Effector memory CD8-positive, alpha-beta T cell (primary cell): ENCODE data around the gene LCA5.

Source experiments
- ATAC-seq: fragments of 150-1000 bp; cut with Tn5 transposase; replicated peaks from 2 replicates; pipeline ENCODE4 v1.10.0; 2021; ENCODE audit warnings: mild to moderate bottlenecking, moderate library complexity
- DNase-seq, 3 experiments: peaks; one replicate each; pipeline ENCODE4 v3.0.0; 2021
- H3K27ac Mint-ChIP-seq, 2 donors: one replicate each; pipeline ENCODE4 v1.8.0; 2022; ENCODE audit warnings: mild to moderate bottlenecking in 2 of 2, mixed read lengths in 2 of 2, moderate library complexity in 2 of 2
- H3K27me3 Mint-ChIP-seq, 2 donors: one replicate each; pipeline ENCODE4 v1.8.0; 2022; ENCODE audit warnings: mixed read lengths in 2 of 2
- H3K36me3 Mint-ChIP-seq: one replicate; pipeline ENCODE4 v1.8.0; 2022; ENCODE audit warnings: mild to moderate bottlenecking, moderate library complexity, mixed read lengths; ENCODE audit not compliant: insufficient read depth
- H3K4me1 Mint-ChIP-seq, 2 donors: one replicate each; pipeline ENCODE4 v1.8.0; 2022; ENCODE audit warnings: low read depth in 2 of 2, mixed read lengths in 2 of 2
- H3K4me3 Mint-ChIP-seq, 2 donors: one replicate each; pipeline ENCODE4 v1.8.0; 2022; ENCODE audit warnings: mild to moderate bottlenecking in 2 of 2, mixed read lengths in 2 of 2, moderate library complexity in 2 of 2
- H3K9me3 Mint-ChIP-seq, 2 donors: one replicate each; pipeline ENCODE4 v1.8.0; 2022; ENCODE audit warnings: mixed read lengths in 2 of 2

LCA5 gene

GRCh38 chr6:79522609-79523008, 14.6 kb downstream of the LCA5 start:
- Mint-ChIP-seq H3K4me3 (no peak overlapping the region), H3K36me3 (no peaks in the 10 kb centered on the region), H3K4me1 (peaks cover 0 to 3% of the 10 kb centered on the region in 2 donors), H3K27me3 (peaks cover 0 to 11% of the 10 kb centered on the region in 2 donors), H3K9me3 (peaks cover 0 to 6% of the 10 kb centered on the region in 2 donors), H3K27ac (no peak overlapping the region)
- no peak for DNase-seq
- no peak for ATAC-seq

GRCh38 chr6:79520534-79520933, 16.7 kb downstream of the LCA5 start:
- no peak overlapping the region for H3K27ac Mint-ChIP-seq
- peaks cover 0 to 3% of the 10 kb centered on the region in 2 donors for H3K4me1 Mint-ChIP-seq
- ATAC-seq = no peak
- H3K9me3 Mint-ChIP-seq = peaks cover 0 to 3% of the 10 kb centered on the region in 2 donors
- no peaks in the 10 kb centered on the region for H3K36me3 Mint-ChIP-seq
- H3K4me3 Mint-ChIP-seq = no peak overlapping the region
- no peak for DNase-seq
- H3K27me3 Mint-ChIP-seq = peaks cover 0 to 4% of the 10 kb centered on the region in 2 donors

- DNase-seq = no peak
- H3K36me3 Mint-ChIP-seq = no peaks in the 10 kb centered on the region
- no peak for ATAC-seq
- no peaks in the 10 kb centered on the region for H3K27me3 Mint-ChIP-seq
- H3K4me1 Mint-ChIP-seq = peaks cover 0 to 3% of the 10 kb centered on the region in 2 donors
- H3K9me3 Mint-ChIP-seq = no peaks in the 10 kb centered on the region
- H3K4me3 Mint-ChIP-seq = no peak overlapping the region
- H3K27ac Mint-ChIP-seq = no peak overlapping the region
Measured at GRCh38 chr6:79518842-79519241, 18.4 kb downstream of the LCA5 start.

- Mint-ChIP-seq H3K4me1 (no peaks in the 10 kb centered on the region), H3K27ac (no peak overlapping the region), H3K4me3 (no peak overlapping the region), H3K9me3 (no peaks in the 10 kb centered on the region), H3K27me3 (no peaks in the 10 kb centered on the region), H3K36me3 (no peaks in the 10 kb centered on the region)
- DNase-seq = no peak
- no peak for ATAC-seq
Measured at GRCh38 chr6:79515436-79515835, 21.8 kb downstream of the LCA5 start.

GRCh38 chr6:79513111-79513510, 24.1 kb downstream of the LCA5 start:
- Mint-ChIP-seq H3K4me3 (no peak overlapping the region), H3K27ac (no peak overlapping the region), H3K36me3 (no peaks in the 10 kb centered on the region), H3K4me1 (no peaks in the 10 kb centered on the region), H3K9me3 (no peaks in the 10 kb centered on the region), H3K27me3 (no peaks in the 10 kb centered on the region)
- DNase-seq (no peak), ATAC-seq (no peak)

- Mint-ChIP-seq H3K4me1 (no peaks in the 10 kb centered on the region), H3K4me3 (no peak overlapping the region), H3K27me3 (no peaks in the 10 kb centered on the region), H3K27ac (no peak overlapping the region), H3K9me3 (no peaks in the 10 kb centered on the region), H3K36me3 (no peaks in the 10 kb centered on the region)
- no peak for DNase-seq
- no peak for ATAC-seq
Measured at GRCh38 chr6:79512014-79512413, 25.2 kb downstream of the LCA5 start.

GRCh38 chr6:79510707-79511106, 26.5 kb downstream of the LCA5 start:
- Mint-ChIP-seq H3K36me3 (no peaks in the 10 kb centered on the region), H3K4me1 (no peaks in the 10 kb centered on the region), H3K4me3 (no peak overlapping the region), H3K27ac (no peak overlapping the region), H3K27me3 (no peaks in the 10 kb centered on the region), H3K9me3 (no peaks in the 10 kb centered on the region)
- ATAC-seq (no peak), DNase-seq (no peak)

GRCh38 chr6:79506251-79506650, 31.0 kb downstream of the LCA5 start:
- Mint-ChIP-seq H3K27ac (no peak overlapping the region), H3K27me3 (no peaks in the 10 kb centered on the region)
- no peak for ATAC-seq

GRCh38 chr6:79504372-79504771, 32.9 kb downstream of the LCA5 start:
- H3K4me3 Mint-ChIP-seq = no peak overlapping the region
- no peaks in the 10 kb centered on the region for H3K27me3 Mint-ChIP-seq
- no peak for DNase-seq
- no peaks in the 10 kb centered on the region for H3K4me1 Mint-ChIP-seq
- no peak overlapping the region for H3K27ac Mint-ChIP-seq
- no peaks in the 10 kb centered on the region for H3K36me3 Mint-ChIP-seq
- ATAC-seq = no peak
- no peaks in the 10 kb centered on the region for H3K9me3 Mint-ChIP-seq

More at GRCh38 chr6:79506251-79506650, 31.0 kb downstream of the LCA5 start:
- Mint-ChIP-seq H3K4me1 (no peaks in the 10 kb centered on the region), H3K9me3 (no peaks in the 10 kb centered on the region), H3K4me3 (no peak overlapping the region), H3K36me3 (no peaks in the 10 kb centered on the region)
- DNase-seq = no peak

- ATAC-seq (no peak), DNase-seq (no peak)
- Mint-ChIP-seq H3K27ac (no peak overlapping the region), H3K27me3 (no peaks in the 10 kb centered on the region), H3K9me3 (no peaks in the 10 kb centered on the region), H3K4me1 (no peaks in the 10 kb centered on the region), H3K36me3 (no peaks in the 10 kb centered on the region), H3K4me3 (no peak overlapping the region)
Measured at GRCh38 chr6:79498842-79499241, 38.4 kb downstream of the LCA5 start.

- ATAC-seq (no peak), DNase-seq (no peak)
- Mint-ChIP-seq H3K9me3 (no peaks in the 10 kb centered on the region), H3K4me1 (no peaks in the 10 kb centered on the region), H3K4me3 (no peak overlapping the region), H3K27me3 (no peaks in the 10 kb centered on the region), H3K36me3 (no peaks in the 10 kb centered on the region), H3K27ac (no peak overlapping the region)
Measured at GRCh38 chr6:79495246-79495645, 42.0 kb downstream of the LCA5 start.

GRCh38 chr6:79494841-79495240, 42.4 kb downstream of the LCA5 start:
- Mint-ChIP-seq H3K9me3 (no peaks in the 10 kb centered on the region), H3K27me3 (no peaks in the 10 kb centered on the region), H3K4me3 (no peak overlapping the region), H3K27ac (no peak overlapping the region), H3K4me1 (no peaks in the 10 kb centered on the region), H3K36me3 (no peaks in the 10 kb centered on the region)
- ATAC-seq (no peak), DNase-seq (no peak)

- H3K9me3 Mint-ChIP-seq = peaks cover 0 to 1% of the 10 kb centered on the region in 2 donors
- DNase-seq (no peak), ATAC-seq (no peak)
- H3K4me3 Mint-ChIP-seq = no peak overlapping the region
- H3K4me1 Mint-ChIP-seq = no peaks in the 10 kb centered on the region
- H3K27ac Mint-ChIP-seq = no peak overlapping the region
- no peaks in the 10 kb centered on the region for H3K36me3 Mint-ChIP-seq
- H3K27me3 Mint-ChIP-seq = peaks cover 0 to 11% of the 10 kb centered on the region in 2 donors
Measured at GRCh38 chr6:79470728-79471127, 66.5 kb downstream of the LCA5 start.

- no peaks in the 10 kb centered on the region for H3K4me1 Mint-ChIP-seq
- no peak overlapping the region for H3K27ac Mint-ChIP-seq
- H3K4me3 Mint-ChIP-seq = no peak overlapping the region
- H3K36me3 Mint-ChIP-seq = no peaks in the 10 kb centered on the region
- H3K27me3 Mint-ChIP-seq = peaks cover 0 to 11% of the 10 kb centered on the region in 2 donors
- DNase-seq (no peak), ATAC-seq (no peak)
- H3K9me3 Mint-ChIP-seq = peaks cover 0 to 1% of the 10 kb centered on the region in 2 donors
Measured at GRCh38 chr6:79469376-79470246, 67.6 kb downstream of the LCA5 start.
